Measurements from ENCODE around the gene PRR16. TPM values are rescaled to one million over a fixed set of nuclear protein-coding genes. Genes with fewer than 3 reads are reported as not detected.
"Not testable (repeated sequence)": the region's sequence is repeated elsewhere in the genome, so short reads cannot be mapped to it uniquely, and the experiment has no call there.

PRR16 gene
- total and polyA plus RNA-seq, 2 experiments from 2014 or later, result 1.0 to 1.7 TPM

- Histone ChIP-seq H3K4me2 (peak overlapping the region; percentile 68), H3K4me1 (ENCODE audit: insufficient read depth) (peaks cover 28% of the 10 kb centered on the region), H3K79me2 (replicated peaks; ENCODE audit: insufficient read depth) (peaks cover 45% of the 10 kb centered on the region), H3K4me3 (peak overlapping the region; percentile 72)
- not testable (repeated sequence) for H3K27ac ChIP-seq (ENCODE audit: low read depth); H3K27me3 ChIP-seq (ENCODE audit: insufficient read depth); H3K36me3 ChIP-seq (ENCODE audit: insufficient read depth); H4K20me1 ChIP-seq (replicated peaks; ENCODE audit: insufficient read depth); DNase-seq (ENCODE audit: low spot score); ATAC-seq; H2AFZ ChIP-seq; H3K9me3 Mint-ChIP-seq; H3K9me2 ChIP-seq (ENCODE audit: insufficient read depth); H3F3A ChIP-seq (replicated peaks; ENCODE audit: low read depth)
- Mint-ChIP-seq H3K36me3 (ENCODE audit: low read depth) (peaks cover 62% of the 10 kb centered on the region), H3K4me1 (peaks cover 61% of the 10 kb centered on the region), H3K4me3 (peak overlapping the region; percentile 93), H3K27ac (peak overlapping the region; percentile 61), H3K27me3 (ENCODE audit: insufficient read depth, low read depth, poor library complexity) (peaks cover 18% of the 10 kb centered on the region)
- 0 out of 2 replicates have a peak, but pooled peaks have one; percentile 14 for TF ChIP-seq POLR2AphosphoS5 (IDR thresholded peaks at IDR 0.05; ENCODE audit: low read depth)
Observed at GRCh38 chr5:120700653-120701052, 236.6 kb downstream of the PRR16 start.

- H3K79me2 ChIP-seq (replicated peaks; ENCODE audit: insufficient read depth), result peaks cover 38% of the 10 kb centered on the region
- Mint-ChIP-seq H3K4me3 (peak overlapping the region; percentile 93), H3K27ac (peak overlapping the region; percentile 99), H3K4me1 (peaks cover 72% of the 10 kb centered on the region), H3K27me3 (ENCODE audit: insufficient read depth, low read depth, poor library complexity) (peaks cover 30% of the 10 kb centered on the region), H3K36me3 (ENCODE audit: low read depth) (peaks cover 47% of the 10 kb centered on the region)
- peaks cover 25% of the 10 kb centered on the region for H3K27me3 ChIP-seq (ENCODE audit: insufficient read depth)
- H3K4me3 ChIP-seq, result peak overlapping the region; percentile 72
- H3K27ac ChIP-seq (ENCODE audit: low read depth), result peak overlapping the region; percentile 98
- H3K4me2 ChIP-seq, result peak overlapping the region; percentile 77
- peak; percentile 95 for TF ChIP-seq NANOG (IDR thresholded peaks at IDR 0.05; ENCODE audit: borderline replicate concordance)
- peak; percentile 62; the same call in 1 of the 2 replicates for TF ChIP-seq ZNF114 (CRISPR knock-in tag; IDR thresholded peaks at IDR 0.05)
- 0 out of 2 replicates have a peak, but pooled peaks have one; percentile 9 for TF ChIP-seq ETS1 (IDR thresholded peaks at IDR 0.05)
- peak; percentile 54; the same call in 1 of the 2 replicates for TF ChIP-seq POLR2AphosphoS5 (IDR thresholded peaks at IDR 0.05; ENCODE audit: low read depth)
- H3K36me3 ChIP-seq (ENCODE audit: insufficient read depth); H3K9me3 Mint-ChIP-seq; H3F3A ChIP-seq (replicated peaks; ENCODE audit: low read depth); H2AFZ ChIP-seq; H4K20me1 ChIP-seq (replicated peaks; ENCODE audit: insufficient read depth); H3K9me2 ChIP-seq (ENCODE audit: insufficient read depth): not testable (repeated sequence)
- H3K4me1 ChIP-seq (ENCODE audit: insufficient read depth), result peaks cover 35% of the 10 kb centered on the region
- DNase-seq (ENCODE audit: low spot score), result peak; percentile 61
- peak; percentile 78 for ATAC-seq
Observed at GRCh38 chr5:120702817-120703538, 238.9 kb downstream of the PRR16 start.

GRCh38 chr5:120703918-120704587 is 240.0 kb downstream of the PRR16 start:
- no peaks in the 10 kb centered on the region for H3F3A ChIP-seq (replicated peaks; ENCODE audit: low read depth)
- H3K27ac ChIP-seq (ENCODE audit: low read depth), result peak overlapping the region; percentile 98
- H3K4me2 ChIP-seq, result peak overlapping the region; percentile 50
- no peaks in the 10 kb centered on the region for H3K9me2 ChIP-seq (ENCODE audit: insufficient read depth)
- no peaks in the 10 kb centered on the region for H3K36me3 ChIP-seq (ENCODE audit: insufficient read depth)
- H3K4me1 Mint-ChIP-seq, result peaks cover 65% of the 10 kb centered on the region
- H3K4me3 Mint-ChIP-seq, result peak overlapping the region; percentile 93
- peaks cover 38% of the 10 kb centered on the region for H3K79me2 ChIP-seq (replicated peaks; ENCODE audit: insufficient read depth)
- peak overlapping the region; percentile 99 for H3K27ac Mint-ChIP-seq
- peak; percentile 52 for ATAC-seq
- peaks cover 37% of the 10 kb centered on the region for H3K4me1 ChIP-seq (ENCODE audit: insufficient read depth)
- H4K20me1 ChIP-seq (replicated peaks; ENCODE audit: insufficient read depth), result no peaks in the 10 kb centered on the region
- no peak overlapping the region for H2AFZ ChIP-seq
- peaks cover 35% of the 10 kb centered on the region for H3K27me3 Mint-ChIP-seq (ENCODE audit: insufficient read depth, low read depth, poor library complexity)
- H3K9me3 Mint-ChIP-seq, result no peaks in the 10 kb centered on the region; the same call in 1 of the 3 replicates
- H3K27me3 ChIP-seq (ENCODE audit: insufficient read depth), result peaks cover 33% of the 10 kb centered on the region
- peak; percentile 64 for DNase-seq (ENCODE audit: low spot score)
- peak overlapping the region; percentile 72 for H3K4me3 ChIP-seq
- peaks cover 36% of the 10 kb centered on the region for H3K36me3 Mint-ChIP-seq (ENCODE audit: low read depth)
- TF ChIP-seq CREB1 (CRISPR knock-in tag; IDR thresholded peaks at IDR 0.05; ENCODE audit: low read depth) (no peak), ZNF462 (CRISPR knock-in tag; IDR thresholded peaks at IDR 0.05) (0 out of 2 replicates have a peak, but pooled peaks have one; percentile 9)

Data from GM23338 (cell line).